Cardiac fibroblast (primary cell): ENCODE data around the gene CRACR2A.

Source experiments
- DNase-seq, 2 donors: peaks; one replicate each; pipeline versions ENCODE4 v3.0.0 to v3.0.0-alpha.2; 2010; ENCODE audit warnings: low read depth in 2 of 2
- H3K4me3 ChIP-seq, 2 donors: replicated peaks in 1 of 2; 1 replicate in 1 of 2; 2 replicates in 1 of 2; pipeline ENCODE4 v1.5.1; 2011; ENCODE audit warnings: low read depth in 2 of 2, low read length in 2 of 2, mild to moderate bottlenecking in 2 of 2, moderate library complexity in 1 of 2
- TF ChIP-seq, protein P1 (sequence below): IDR thresholded peaks from one replicate; pipeline ENCODE4 v1.5.1; 2011; ENCODE audit warnings: low read depth, mild to moderate bottlenecking, low read length, inconsistent platforms

The CRACR2A gene

GRCh38 chr12:3656946-3657622, 95.8 kb downstream of the CRACR2A start:
- TF ChIP-seq, protein P1, sequence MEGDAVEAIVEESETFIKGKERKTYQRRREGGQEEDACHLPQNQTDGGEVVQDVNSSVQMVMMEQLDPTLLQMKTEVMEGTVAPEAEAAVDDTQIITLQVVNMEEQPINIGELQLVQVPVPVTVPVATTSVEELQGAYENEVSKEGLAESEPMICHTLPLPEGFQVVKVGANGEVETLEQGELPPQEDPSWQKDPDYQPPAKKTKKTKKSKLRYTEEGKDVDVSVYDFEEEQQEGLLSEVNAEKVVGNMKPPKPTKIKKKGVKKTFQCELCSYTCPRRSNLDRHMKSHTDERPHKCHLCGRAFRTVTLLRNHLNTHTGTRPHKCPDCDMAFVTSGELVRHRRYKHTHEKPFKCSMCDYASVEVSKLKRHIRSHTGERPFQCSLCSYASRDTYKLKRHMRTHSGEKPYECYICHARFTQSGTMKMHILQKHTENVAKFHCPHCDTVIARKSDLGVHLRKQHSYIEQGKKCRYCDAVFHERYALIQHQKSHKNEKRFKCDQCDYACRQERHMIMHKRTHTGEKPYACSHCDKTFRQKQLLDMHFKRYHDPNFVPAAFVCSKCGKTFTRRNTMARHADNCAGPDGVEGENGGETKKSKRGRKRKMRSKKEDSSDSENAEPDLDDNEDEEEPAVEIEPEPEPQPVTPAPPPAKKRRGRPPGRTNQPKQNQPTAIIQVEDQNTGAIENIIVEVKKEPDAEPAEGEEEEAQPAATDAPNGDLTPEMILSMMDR = no peak
- no peak overlapping the region for H3K4me3 ChIP-seq
- DNase-seq = no peak

- H3K4me3 ChIP-seq = no peak overlapping the region
- peak; percentile 17 to 25 for DNase-seq
Measured at GRCh38 chr12:3655328-3655900, 97.5 kb downstream of the CRACR2A start.

DNA sequence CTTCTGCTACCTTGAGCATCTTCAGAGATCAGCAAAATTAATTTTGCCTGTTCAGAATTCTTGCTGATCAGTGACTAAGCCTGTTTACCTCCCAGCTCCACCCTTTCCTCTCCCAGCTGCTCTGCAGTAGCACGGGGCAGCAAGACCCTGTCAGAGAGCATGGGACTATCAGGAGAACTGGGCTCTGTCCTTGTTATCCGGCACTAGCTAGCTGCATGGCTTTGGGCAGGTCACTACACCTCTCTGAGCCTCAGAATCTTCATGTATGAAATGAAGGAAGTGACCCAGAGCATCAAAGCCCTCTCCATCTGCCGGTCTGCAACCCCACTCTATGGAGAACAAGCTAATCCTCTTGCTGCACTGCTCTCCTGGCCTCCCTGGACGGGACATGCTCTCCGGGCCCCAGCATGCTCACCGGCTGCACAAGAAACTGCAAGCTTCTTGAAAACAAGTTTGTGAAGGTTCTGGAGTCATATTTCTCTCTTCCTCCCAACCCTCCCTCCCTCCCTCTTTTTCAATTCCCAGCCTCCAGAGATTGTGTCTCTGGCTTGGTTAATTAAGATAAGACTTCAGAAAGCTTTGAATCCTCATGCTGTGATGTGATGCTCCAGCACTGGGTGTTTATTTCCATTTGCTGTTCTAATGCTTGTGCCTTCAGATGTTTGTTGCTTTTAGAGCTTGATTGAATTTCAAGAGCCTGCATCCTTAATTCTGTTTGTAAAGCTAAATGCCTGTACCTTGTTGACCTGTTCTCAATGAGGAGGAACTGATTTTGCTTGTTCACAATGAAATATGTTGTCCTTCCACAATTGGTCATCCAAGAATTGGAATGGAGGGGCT, 101.1 kb downstream of the CRACR2A start:
- TF ChIP-seq, protein P1 = no peak
- H3K4me3 ChIP-seq = no peak overlapping the region
- DNase-seq = no peak

More at GRCh38 chr12:3655328-3655900, 97.5 kb downstream of the CRACR2A start:
- TF ChIP-seq, protein P1 = peak; percentile 48

GRCh38 chr12:3647504-3647903, 105.4 kb downstream of the CRACR2A start:
- TF ChIP-seq, protein P1 = no peak
- peak in 1 of 2 donors; percentile 63 for DNase-seq
- no peak overlapping the region for H3K4me3 ChIP-seq

- H3K4me3 ChIP-seq = no peak overlapping the region
- DNase-seq = peak in 1 of 2 donors; percentile 75
- TF ChIP-seq, protein P1 = no peak
Measured at GRCh38 chr12:3646561-3647241, 106.2 kb downstream of the CRACR2A start.

DNA sequence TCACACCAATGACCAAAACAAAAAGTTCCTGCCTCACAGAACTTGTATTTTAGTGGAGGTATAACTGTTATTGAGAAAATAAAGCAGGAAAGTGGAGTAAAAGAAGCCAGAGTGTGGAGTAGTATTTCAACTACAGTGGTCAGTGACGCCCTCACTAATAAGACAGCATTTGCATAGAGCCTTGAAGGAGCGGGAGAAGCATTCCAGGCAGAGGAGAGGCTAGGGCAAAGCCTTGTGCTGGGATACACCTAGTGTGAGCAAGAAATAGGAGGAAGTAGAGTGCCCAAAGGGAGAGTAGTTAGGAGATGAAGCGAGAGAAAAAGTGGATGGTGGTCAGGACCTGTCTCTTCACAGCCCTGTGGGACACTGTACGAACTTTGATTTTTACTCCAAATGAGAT, 107.8 kb downstream of the CRACR2A start:
- TF ChIP-seq, protein P1 = no peak
- no peak overlapping the region for H3K4me3 ChIP-seq
- no peak for DNase-seq
